GM19463 (cell line): ENCODE measurements around the gene SLAMF1.
A peak's percentile ranks its signal among the peaks of the same experiment; 100 is the strongest.
"Not testable (repeated sequence)": the region's sequence is repeated elsewhere in the genome, so short reads cannot be mapped to it uniquely, and the experiment has no call there.

ENCODE experiments used
- ATAC-seq: cut with Tn5 transposase; IDR thresholded peaks from one replicate; pipeline ENCODE4 v1.9.1; 2021; ENCODE audit warnings: mild to moderate bottlenecking, moderate library complexity; ENCODE audit not compliant: unreplicated experiment

SLAMF1 gene

GRCh38 chr1:160607011-160607671, 39.7 kb downstream of the SLAMF1 start:
- peak; percentile 51 for ATAC-seq

- ATAC-seq = peak; percentile 3
Observed at GRCh38 chr1:160606611-160607010, 40.2 kb downstream of the SLAMF1 start.

- no peak for ATAC-seq
Observed at GRCh38 chr1:160605792-160606479, 40.9 kb downstream of the SLAMF1 start.

GRCh38 chr1:160605205-160605604, 41.6 kb downstream of the SLAMF1 start:
- no peak for ATAC-seq

GRCh38 chr1:160597705-160598104, 49.1 kb downstream of the SLAMF1 start:
- no peak for ATAC-seq

GRCh38 chr1:160597051-160597450, 49.8 kb downstream of the SLAMF1 start:
- no peak for ATAC-seq

- no peak for ATAC-seq
Observed at GRCh38 chr1:160590488-160590887, 56.4 kb downstream of the SLAMF1 start.

GRCh38 chr1:160588468-160588867, 58.4 kb downstream of the SLAMF1 start:
- no peak for ATAC-seq

- ATAC-seq = no peak
Observed at GRCh38 chr1:160584784-160585183, 62.1 kb downstream of the SLAMF1 start.

GRCh38 chr1:160582976-160583375, 63.9 kb downstream of the SLAMF1 start:
- ATAC-seq = not testable (repeated sequence)

GRCh38 chr1:160581961-160582360, 64.9 kb downstream of the SLAMF1 start:
- no peak for ATAC-seq

GRCh38 chr1:160580221-160580812, 66.5 kb downstream of the SLAMF1 start:
- ATAC-seq = no peak

GRCh38 chr1:160579216-160579701, 67.6 kb downstream of the SLAMF1 start, which contains the start of gene CD84:
CD84 (minus strand) TSS chr1:160579496; CDS start chr1:160579437, 59 bp downstream.
- ATAC-seq = no peak

GRCh38 chr1:160578525-160579191, 68.2 kb downstream of the SLAMF1 start:
- no peak for ATAC-seq

GRCh38 chr1:160578175-160578524, 68.7 kb downstream of the SLAMF1 start:
- no peak for ATAC-seq

GRCh38 chr1:160577671-160578070, 69.2 kb downstream of the SLAMF1 start:
- no peak for ATAC-seq

GRCh38 chr1:160576884-160577283, 70.0 kb downstream of the SLAMF1 start:
- ATAC-seq = no peak

GRCh38 chr1:160576390-160576789, 70.5 kb downstream of the SLAMF1 start:
- ATAC-seq = no peak

- ATAC-seq = no peak
Observed at GRCh38 chr1:160575112-160575664, 71.7 kb downstream of the SLAMF1 start.

- no peak for ATAC-seq
Observed at GRCh38 chr1:160570840-160571239, 76.0 kb downstream of the SLAMF1 start.

GRCh38 chr1:160569806-160570205, 77.0 kb downstream of the SLAMF1 start:
- ATAC-seq = no peak
